A549 (cell line): Measurements from ENCODE around the gene MIA2.

Experiments used
- BCL3 ChIP-seq: fragments of >200 bp; sonication (Bioruptor Twin); formaldehyde crosslinking; IDR thresholded peaks from 3 replicates; pipeline ENCODE4 v1.6.1; 2016
- CTCF ChIP-seq: fragments of >200 bp; sonication (Bioruptor Twin); formaldehyde crosslinking; IDR thresholded peaks from 3 replicates; pipeline ENCODE4 v1.5.1; 2016
- EP300 ChIP-seq, 2 experiments: fragments of >200 bp; sonication (Bioruptor Twin); formaldehyde crosslinking; IDR thresholded peaks; 2 replicates in 1 of 2; 3 replicates in 1 of 2; pipeline ENCODE4 v1.6.1; 2016 to 2017
- GATA3 ChIP-seq: IDR thresholded peaks from 2 replicates; pipeline ENCODE4 v1.6.1; 2012; ENCODE audit warnings: borderline replicate concordance
- HOXA7 ChIP-seq: fragments of 250-450 bp; sonication (Bioruptor Pico); IDR thresholded peaks from 2 replicates; pipeline ENCODE4 v1.5.0; 2020; ENCODE audit warnings: mild to moderate bottlenecking, moderate library complexity
- RAD21 ChIP-seq, 2 experiments: fragments of >200 bp in 1 of 2; sonication (Bioruptor Twin) in 1 of 2; formaldehyde crosslinking in 1 of 2; IDR thresholded peaks in 1 of 2; conservative IDR thresholded peaks in 1 of 2; 2 replicates in 1 of 2; 3 replicates in 1 of 2; pipeline ENCODE4 v1.6.1; 2012 to 2018; ENCODE audit warnings: inconsistent platforms in 1 of 2
- SMC3 ChIP-seq: fragments of >200 bp; sonication (Bioruptor Twin); formaldehyde crosslinking; IDR thresholded peaks from 3 replicates; pipeline ENCODE4 v1.6.1; 2018; ENCODE audit warnings: inconsistent platforms

DNA sequence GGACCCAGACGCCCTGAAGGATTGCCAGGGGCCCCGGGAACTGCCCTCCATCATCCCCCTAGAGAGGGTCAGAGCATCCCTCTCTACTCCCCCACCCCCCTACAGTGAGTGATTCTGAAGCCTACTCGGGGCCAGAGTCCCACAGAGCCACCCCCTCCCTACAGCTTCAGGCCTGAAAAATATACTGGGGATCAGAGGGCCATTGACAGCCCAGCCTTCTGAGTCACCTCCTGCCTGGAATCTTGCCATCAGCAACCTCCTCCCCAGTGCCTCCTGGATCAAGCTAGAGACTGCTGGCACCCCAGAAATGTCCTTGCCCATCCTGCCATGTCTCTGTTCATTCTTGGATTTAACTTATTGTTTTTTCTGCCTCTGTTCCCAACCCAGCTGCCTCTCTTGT lies 21.7 kb upstream of the MIA2 start:
- TF ChIP-seq CTCF: no peak
- TF ChIP-seq HOXA7 (CRISPR knock-in tag): no peak
- TF ChIP-seq SMC3: no peak
- TF ChIP-seq RAD21 (conservative IDR thresholded peaks at IDR 0.05 in 1 of 2, IDR thresholded peaks at IDR 0.05 in 1 of 2): no peak
- no peak for TF ChIP-seq BCL3
- no peak for TF ChIP-seq EP300 (IDR thresholded peaks at IDR 0.05)
- no peak for TF ChIP-seq GATA3
